Adrenal gland (tissue), 12 donors: Measurements from ENCODE around the gene DOCK6. TPM values are rescaled to one million over a fixed set of nuclear protein-coding genes. Genes with fewer than 3 reads are reported as not detected.

Experiments used
- DNase-seq, 7 donors: peaks; one replicate each; pipeline ENCODE4 v3.0.0-alpha.2; 2019 to 2020
- H3K27ac ChIP-seq, 5 donors: fragments of 200-600 bp; sonication (generic) in 4 of 5; 1 replicate in 3 of 5; 2 replicates in 2 of 5; pipeline versions ENCODE4 v1.5.1 to v1.8.0; 2016 to 2020; ENCODE audit warnings: mild to moderate bottlenecking in 1 of 5
- H3K27me3 ChIP-seq: fragments of 200-600 bp; 2 replicates; pipeline ENCODE4 v1.8.0; 2021
- H3K36me3 ChIP-seq, 2 donors: fragments of 200-600 bp; replicated peaks in 1 of 2; 1 replicate in 1 of 2; 2 replicates in 1 of 2; pipeline versions ENCODE4 v1.5.1 to v1.8.0; 2018 to 2022
- H3K4me1 ChIP-seq, 2 donors: fragments of 200-600 bp; replicated peaks in 1 of 2; 1 replicate in 1 of 2; 2 replicates in 1 of 2; pipeline versions ENCODE4 v1.5.1 to v1.8.0; 2018 to 2021
- H3K4me3 ChIP-seq, 4 donors: fragments of 200-600 bp; sonication (generic) in 3 of 4; one replicate each; pipeline ENCODE4 v1.5.1; 2016 to 2018
- H3K9me3 ChIP-seq, 3 donors: fragments of 200-600 bp; sonication (generic) in 1 of 3; replicated peaks in 1 of 3; 1 replicate in 2 of 3; 2 replicates in 1 of 3; pipeline versions ENCODE4 v1.5.1 to v1.8.0; 2016 to 2021
- CTCF ChIP-seq, 6 experiments: fragments of 450-650 bp in 4 of 6; fragments of 200-600 bp in 2 of 6; sonication (generic) in 1 of 6; IDR thresholded peaks; 1 replicate in 5 of 6; 2 replicates in 1 of 6; pipeline versions ENCODE4 v1.5.1 to v1.8.0; 2016 to 2021; ENCODE audit warnings: antibody characterized with exemption in 6 of 6, mild to moderate bottlenecking in 2 of 6, moderate library complexity in 1 of 6
- POLR2A ChIP-seq, 2 donors: fragments of 450-650 bp; IDR thresholded peaks; one replicate each; pipeline ENCODE4 v1.6.1; 2017; ENCODE audit warnings: antibody characterized with exemption in 2 of 2, mild to moderate bottlenecking in 2 of 2, moderate library complexity in 1 of 2
- WGBS, 4 donors: extraction: QIAGEN DNeasy Blood & Tissue Kit in 2 of 4; methylation state at CpG; one replicate each; pipeline versions ENCODE4 v1.1.5 to v1.1.7; 2013 to 2017; 5-methylcytosine and 5-hydroxymethylcytosine counted together
- intact Hi-C, 2 donors: fragments of 100-400 bp; cut with DNase I; formaldehyde crosslinking; loops; one replicate each; pipeline versions ENCODE4 v1.14.1 to v1.15.0; 2022 to 2023
- polyA plus RNA-seq, 3 donors: library from polyadenylated mRNA; stranded (reverse); fragments of 200-250 nt in 2 of 3; fragments of 350-450 nt in 1 of 3; fragmentation: Illumina TruSeq in 1 of 3; extraction: RNeasy Lipid Tissue Mini Kit (QIAGEN cat#74804) in 1 of 3; gene quantifications; one replicate each; pipeline ENCODE4 v1.2.3, GENCODE V29; 2013 to 2014
- total RNA-seq, 9 donors: library from RNA; depleted of rRNA in 4 of 9; stranded (reverse); fragments of >200 nt in 4 of 9; fragments of 120-200 nt in 1 of 9; fragmentation: NEBNext Ultra II Directional in 1 of 9; extraction: Animal tissue kit (Norgen Biotek cat#: 25700) in 1 of 9; gene quantifications; one replicate each; pipeline versions ENCODE4 v1.1.0 to v1.2.4, GENCODE V29; 2013 to 2023
- donor health status: healthy with polysubstance abuse.
- donor health status: Bipolar disorder and iron deficiency.
- donor health status: DM: yes; HTN: yes; CAD: no.
- donor health status: DM: no; HTN: no; CAD: no.
- donor health status: DM: no; HTN: no; CAD: no.
- donor health status: DM: yes; HTN: yes; CAD: no.

DOCK6 gene
- total and polyA plus RNA-seq, 12 donors: 4.5 to 152 (median 38.3) TPM

- Histone ChIP-seq H3K9me3 (no peaks in the 10 kb centered on the region), H3K36me3 (no peaks in the 10 kb centered on the region), H3K27ac (peak overlapping the region in 3 of 5 donors; percentile 40 to 76 (median 75)), H3K4me3 (no peak overlapping the region), H3K4me1 (peaks cover 17 to 50% of the 10 kb centered on the region in 2 donors), H3K27me3 (no peaks in the 10 kb centered on the region)
- 51 to 60% (median 55%) methylated on average over 16 of the region's 16 CpGs for WGBS, 4 donors
- TF ChIP-seq CTCF (IDR thresholded peaks at IDR 0.05) (peak in 3 of 6 experiments; percentile 22 to 32 (median 29)), POLR2A (IDR thresholded peaks at IDR 0.05) (no peak)
- peak in 1 of 7 donors; percentile 32 for DNase-seq
- intact Hi-C loops: no loop called here
These were observed 102.5 kb downstream of the DOCK6 start for GRCh38 chr19:11159598-11160439.

- Histone ChIP-seq H3K36me3 (no peaks in the 10 kb centered on the region), H3K4me3 (peak within 1 kb of the TSS in 2 of 4 donors; percentile 39 to 71), H3K27me3 (no peaks in the 10 kb centered on the region), H3K4me1 (peaks cover 27 to 60% of the 10 kb centered on the region in 2 donors), H3K27ac (peak within 1 kb of the TSS in 3 of 5 donors; percentile 23 to 66 (median 52)), H3K9me3 (no peaks in the 10 kb centered on the region)
- no peak for TF ChIP-seq POLR2A (IDR thresholded peaks at IDR 0.05)
- no peak for TF ChIP-seq CTCF (IDR thresholded peaks at IDR 0.05)
- intact Hi-C loops: no loop called here
- WGBS, 4 donors: 0 to 1% (median 1%) methylated on average over 7 to 50 of the region's 50 CpGs
- DNase-seq: peak; percentile 94 to 98 (median 98)
These were observed 106.8 kb downstream of the DOCK6 start, which contains the start of gene SPC24 for GRCh38 chr19:11155373-11156120. Gene SPC24, minus strand, starts transcription at chr19:11155782. Its CDS starts 6 bp downstream, at chr19:11155776.

GRCh38 chr19:11154683-11155047, 107.7 kb downstream of the DOCK6 start:
- Histone ChIP-seq H3K36me3 (no peaks in the 10 kb centered on the region), H3K9me3 (no peaks in the 10 kb centered on the region), H3K4me1 (peaks cover 27 to 57% of the 10 kb centered on the region in 2 donors), H3K27ac (no peak overlapping the region), H3K27me3 (no peaks in the 10 kb centered on the region), H3K4me3 (no peak overlapping the region)
- no peak for DNase-seq
- WGBS, 4 donors: 24 to 55% (median 44%) methylated on average over 6 of the region's 6 CpGs
- intact Hi-C loops: no loop called here
- TF ChIP-seq POLR2A (IDR thresholded peaks at IDR 0.05): no peak

DNA sequence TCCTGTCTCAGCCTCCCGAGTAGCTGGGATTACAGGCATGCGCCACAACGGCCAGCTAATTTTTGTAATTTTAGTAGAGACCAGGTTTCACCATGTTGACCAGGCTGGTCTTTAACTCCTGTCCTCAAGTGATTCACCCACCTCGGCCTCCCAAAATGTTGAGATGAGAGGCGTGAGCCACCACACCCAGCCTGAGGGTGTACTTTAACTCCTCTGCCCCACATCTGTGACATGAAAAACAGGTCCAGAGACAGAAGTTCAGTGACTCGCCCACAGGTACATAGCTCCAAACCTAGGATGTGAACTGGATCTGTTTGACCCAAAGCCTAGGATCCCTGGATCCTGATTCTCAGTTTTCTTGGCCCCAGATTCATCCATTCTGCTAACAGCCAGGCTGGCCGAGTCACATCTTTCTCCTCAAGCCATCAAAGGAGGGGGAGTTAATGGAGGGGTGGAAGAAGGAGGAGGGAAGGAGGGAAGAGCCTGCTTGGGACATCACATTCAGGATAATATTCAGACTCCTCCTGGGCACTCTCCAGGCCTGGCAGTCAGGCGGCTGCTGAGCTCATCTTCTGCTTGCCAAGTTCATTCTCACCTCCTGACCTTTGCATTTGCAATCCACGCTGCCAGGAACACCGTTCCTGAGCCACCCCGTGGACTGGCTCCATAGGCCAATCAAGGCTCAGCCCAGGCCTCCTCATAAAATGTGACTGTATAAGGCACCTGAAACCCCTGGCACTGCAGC, 109.8 kb downstream of the DOCK6 start:
- WGBS, 4 donors: 52 to 76% (median 58%) methylated on average over 8 to 11 of the region's 11 CpGs
- H3K9me3 ChIP-seq: no peaks in the 10 kb centered on the region
- DNase-seq: peak; percentile 71 to 95 (median 92)
- H3K4me1 ChIP-seq: peaks cover 17 to 36% of the 10 kb centered on the region in 2 donors
- no peak for TF ChIP-seq CTCF (IDR thresholded peaks at IDR 0.05)
- TF ChIP-seq POLR2A (IDR thresholded peaks at IDR 0.05): peak in 1 of 2 donors; percentile 45
- intact Hi-C loops: no loop called here
- no peaks in the 10 kb centered on the region for H3K36me3 ChIP-seq
- H3K27ac ChIP-seq: peak overlapping the region; percentile 53 to 84 (median 80)
- no peaks in the 10 kb centered on the region for H3K27me3 ChIP-seq
- no peak overlapping the region for H3K4me3 ChIP-seq
